Testis (tissue), 2 donors: Measurements from ENCODE around the gene NUTF2.

Source experiments
- POLR2A ChIP-seq: fragments of 450-650 bp; IDR thresholded peaks from one replicate; pipeline ENCODE4 v1.6.1; 2017; ENCODE audit warnings: antibody characterized with exemption, mild to moderate bottlenecking, moderate library complexity
- TF ChIP-seq, protein P1 (sequence below), 3 experiments: fragments of 450-650 bp in 2 of 3; fragments of 200-600 bp in 1 of 3; sonication (generic) in 1 of 3; IDR thresholded peaks; one replicate each; pipeline ENCODE4 v1.5.1; 2016 to 2019; ENCODE audit warnings: antibody characterized with exemption in 3 of 3, mild to moderate bottlenecking in 2 of 3, moderate library complexity in 1 of 3

GRCh38 chr16:67879462-67879861 lies 32.7 kb downstream of the NUTF2 start:
- no peak for TF ChIP-seq POLR2A
- TF ChIP-seq, protein P1, sequence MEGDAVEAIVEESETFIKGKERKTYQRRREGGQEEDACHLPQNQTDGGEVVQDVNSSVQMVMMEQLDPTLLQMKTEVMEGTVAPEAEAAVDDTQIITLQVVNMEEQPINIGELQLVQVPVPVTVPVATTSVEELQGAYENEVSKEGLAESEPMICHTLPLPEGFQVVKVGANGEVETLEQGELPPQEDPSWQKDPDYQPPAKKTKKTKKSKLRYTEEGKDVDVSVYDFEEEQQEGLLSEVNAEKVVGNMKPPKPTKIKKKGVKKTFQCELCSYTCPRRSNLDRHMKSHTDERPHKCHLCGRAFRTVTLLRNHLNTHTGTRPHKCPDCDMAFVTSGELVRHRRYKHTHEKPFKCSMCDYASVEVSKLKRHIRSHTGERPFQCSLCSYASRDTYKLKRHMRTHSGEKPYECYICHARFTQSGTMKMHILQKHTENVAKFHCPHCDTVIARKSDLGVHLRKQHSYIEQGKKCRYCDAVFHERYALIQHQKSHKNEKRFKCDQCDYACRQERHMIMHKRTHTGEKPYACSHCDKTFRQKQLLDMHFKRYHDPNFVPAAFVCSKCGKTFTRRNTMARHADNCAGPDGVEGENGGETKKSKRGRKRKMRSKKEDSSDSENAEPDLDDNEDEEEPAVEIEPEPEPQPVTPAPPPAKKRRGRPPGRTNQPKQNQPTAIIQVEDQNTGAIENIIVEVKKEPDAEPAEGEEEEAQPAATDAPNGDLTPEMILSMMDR (IDR thresholded peaks at IDR 0.05), result no peak
